ENCODE data around the gene PSMD13. TPM values are rescaled to one million over a fixed set of nuclear protein-coding genes. Genes with fewer than 3 reads are reported as not detected.

Gene PSMD13
- total RNA-seq, 1 donor from 2014 or later = 66.2 TPM

DNA sequence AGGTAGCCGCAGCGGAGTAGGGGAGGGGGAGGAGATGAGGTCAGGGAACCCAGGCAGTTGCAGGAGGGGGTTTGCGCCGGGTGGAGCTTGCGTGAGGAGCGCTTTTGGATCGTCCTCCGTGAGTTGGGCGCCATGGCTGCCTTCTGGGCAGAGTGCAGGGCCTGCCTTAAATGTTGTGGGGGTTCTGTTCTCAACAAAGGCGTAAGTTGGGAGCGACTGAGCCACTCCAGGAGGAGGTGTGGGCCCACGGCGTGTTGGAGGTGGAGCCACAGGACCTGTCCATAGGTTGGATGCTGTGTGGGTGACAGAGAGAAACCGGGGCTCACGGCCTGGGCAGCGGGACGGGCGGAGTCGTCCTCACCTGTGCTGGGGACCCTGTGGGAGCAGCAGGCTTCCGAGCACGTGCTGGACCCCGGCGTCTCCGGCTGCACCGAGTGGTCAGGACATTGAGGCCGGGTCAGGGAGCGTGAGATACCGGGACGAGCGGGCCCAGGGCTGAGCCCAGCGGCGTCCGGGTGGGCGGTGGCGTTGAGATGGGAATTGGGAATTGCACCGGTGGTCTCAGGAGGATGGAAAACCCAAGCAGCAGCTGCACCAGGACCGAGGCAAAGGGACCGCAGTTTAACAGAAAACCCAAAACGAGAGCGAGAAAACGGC, 51.2 kb downstream of the PSMD13 start:
- DNase-seq (ENCODE audit: low spot score) = no peak

DNA sequence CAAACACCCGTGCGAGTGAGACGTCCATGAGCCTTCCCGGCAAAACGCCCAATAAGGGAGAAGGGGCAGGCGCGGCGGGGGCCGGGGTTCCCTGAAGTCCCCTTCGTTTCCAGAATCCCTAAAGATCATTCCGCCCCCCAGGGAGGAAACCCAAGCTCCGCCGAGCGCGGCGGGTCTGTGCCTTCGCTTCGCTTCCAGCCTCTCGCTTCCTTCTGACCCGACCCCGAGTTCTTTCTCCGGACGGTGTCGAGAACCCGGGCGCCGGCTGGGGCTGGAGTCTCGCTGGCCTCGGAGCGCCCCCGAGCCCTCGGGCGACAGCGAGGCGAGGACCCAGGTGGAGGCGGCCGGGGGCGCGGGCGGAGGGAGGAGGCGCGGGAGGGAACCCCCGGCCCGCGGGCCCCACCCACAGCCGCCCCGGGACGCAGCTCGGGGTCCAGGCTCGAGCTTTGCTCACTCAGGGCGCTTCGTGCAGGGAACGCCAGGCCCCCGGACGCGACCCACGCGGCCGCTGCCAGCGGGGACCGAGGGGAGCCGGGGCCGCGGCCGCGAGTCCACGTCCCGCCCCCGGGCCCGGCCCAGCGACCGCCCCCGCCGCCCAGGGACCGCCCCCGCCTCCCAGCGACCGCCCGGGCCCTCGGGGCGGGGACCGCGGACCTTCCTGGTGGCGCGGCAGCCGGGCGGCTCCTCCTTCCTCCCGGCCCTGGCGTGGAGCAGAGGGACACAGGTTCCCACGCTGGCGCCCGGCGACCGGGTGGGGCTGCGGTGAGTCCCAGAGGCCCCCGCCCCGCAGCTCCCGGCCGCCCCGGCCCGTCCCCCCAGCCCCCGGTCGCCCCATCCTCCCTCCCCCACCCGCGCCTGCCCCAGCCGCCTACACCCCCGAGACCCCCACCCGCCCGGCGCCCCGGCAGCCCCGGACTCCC, 52.0 kb downstream of the PSMD13 start, which contains the start of gene PGGHG:
Gene PGGHG (plus strand): TSS at position 649 of the 920 bp plus-strand sequence. CDS start 691 bp downstream, outside the sequence.
- DNase-seq (ENCODE audit: low spot score) = peak; percentile 69

DNA sequence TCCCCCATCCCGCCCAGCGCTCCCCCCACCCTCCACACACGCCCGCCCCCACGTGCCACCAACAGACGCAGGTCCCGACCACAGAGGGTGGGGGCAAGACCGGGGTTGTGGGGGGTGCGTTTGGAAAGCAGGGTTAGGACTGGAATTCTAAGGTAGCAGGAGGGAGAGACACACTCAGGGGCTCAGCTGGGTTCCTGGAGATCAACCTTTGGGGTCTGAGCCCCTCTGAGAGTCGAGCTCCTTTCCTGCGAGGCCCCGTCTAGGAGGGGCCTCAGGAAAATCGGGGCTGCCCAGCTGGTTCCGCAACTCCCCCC, 52.6 kb downstream of the PSMD13 start:
- DNase-seq (ENCODE audit: low spot score) = no peak

DNA sequence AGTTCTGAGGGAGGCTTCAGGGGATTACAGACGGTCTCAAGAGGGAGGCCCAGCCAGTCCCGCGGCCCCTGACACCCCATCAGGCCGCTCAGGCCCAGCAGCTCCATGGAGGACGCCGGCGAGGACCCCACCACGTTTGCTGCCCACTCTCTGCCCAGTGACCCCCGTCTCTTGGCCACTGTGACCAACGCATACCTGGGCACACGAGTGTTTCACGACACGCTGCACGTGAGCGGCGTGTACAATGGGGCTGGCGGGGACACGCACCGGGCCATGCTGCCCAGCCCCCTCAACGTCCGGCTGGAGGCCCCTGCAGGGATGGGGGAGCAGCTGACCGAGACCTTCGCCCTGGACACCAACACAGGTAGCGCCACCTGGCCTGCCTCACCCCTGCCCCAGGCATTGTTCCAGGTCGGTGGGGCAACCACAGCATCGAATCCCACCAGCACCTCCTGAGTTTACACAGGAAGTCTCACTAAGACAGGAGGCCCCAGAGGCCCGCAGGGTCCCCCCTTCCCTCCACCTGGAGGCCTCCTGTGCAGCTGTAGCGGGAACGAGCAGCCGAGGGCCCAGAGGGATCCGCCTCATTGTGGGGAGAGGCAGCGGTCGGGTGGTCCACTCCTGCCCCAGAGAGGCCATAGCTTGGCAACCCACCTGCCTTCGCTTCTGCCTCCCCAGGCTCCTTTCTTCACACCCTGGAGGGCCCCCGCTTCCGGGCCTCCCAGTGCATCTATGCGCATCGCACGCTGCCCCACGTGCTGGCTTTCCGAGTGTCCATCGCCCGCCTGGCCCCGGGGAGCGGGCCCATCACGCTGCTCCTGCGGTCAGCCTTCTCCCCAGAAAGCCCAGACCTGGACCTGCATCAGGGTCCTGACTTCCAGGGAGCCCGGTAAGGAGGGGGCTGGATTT, 53.2 kb downstream of the PSMD13 start:
- no peak for DNase-seq (ENCODE audit: low spot score)

DNA sequence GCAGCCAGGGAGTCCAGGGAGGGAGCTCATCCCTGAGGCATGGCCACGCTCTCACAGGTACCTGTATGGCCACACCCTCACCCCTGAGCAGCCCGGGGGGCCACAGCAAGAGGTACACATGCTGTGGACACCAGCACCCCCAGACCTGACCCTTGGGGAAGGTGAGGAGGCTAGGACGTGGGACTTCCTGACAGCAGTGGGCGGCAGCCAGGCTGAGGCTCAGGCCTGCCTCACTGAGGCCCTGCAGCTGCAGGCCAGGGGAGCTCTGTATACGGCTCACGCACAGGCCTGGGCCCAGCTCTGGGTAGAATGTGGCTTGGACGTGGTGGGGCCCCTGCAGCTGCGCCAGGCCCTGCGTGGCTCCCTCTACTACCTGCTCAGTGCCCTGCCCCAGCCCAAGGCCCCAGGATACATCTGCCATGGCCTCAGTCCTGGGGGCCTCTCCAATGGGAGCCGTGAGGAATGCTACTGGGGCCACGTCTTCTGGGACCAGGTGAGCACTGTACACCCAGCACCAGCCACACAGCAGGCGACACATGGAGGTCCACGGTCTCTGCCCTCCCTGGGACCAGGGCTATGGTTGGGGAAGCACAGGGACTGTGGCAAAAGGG, 54.0 kb downstream of the PSMD13 start:
- DNase-seq (ENCODE audit: low spot score) = no peak

DNA sequence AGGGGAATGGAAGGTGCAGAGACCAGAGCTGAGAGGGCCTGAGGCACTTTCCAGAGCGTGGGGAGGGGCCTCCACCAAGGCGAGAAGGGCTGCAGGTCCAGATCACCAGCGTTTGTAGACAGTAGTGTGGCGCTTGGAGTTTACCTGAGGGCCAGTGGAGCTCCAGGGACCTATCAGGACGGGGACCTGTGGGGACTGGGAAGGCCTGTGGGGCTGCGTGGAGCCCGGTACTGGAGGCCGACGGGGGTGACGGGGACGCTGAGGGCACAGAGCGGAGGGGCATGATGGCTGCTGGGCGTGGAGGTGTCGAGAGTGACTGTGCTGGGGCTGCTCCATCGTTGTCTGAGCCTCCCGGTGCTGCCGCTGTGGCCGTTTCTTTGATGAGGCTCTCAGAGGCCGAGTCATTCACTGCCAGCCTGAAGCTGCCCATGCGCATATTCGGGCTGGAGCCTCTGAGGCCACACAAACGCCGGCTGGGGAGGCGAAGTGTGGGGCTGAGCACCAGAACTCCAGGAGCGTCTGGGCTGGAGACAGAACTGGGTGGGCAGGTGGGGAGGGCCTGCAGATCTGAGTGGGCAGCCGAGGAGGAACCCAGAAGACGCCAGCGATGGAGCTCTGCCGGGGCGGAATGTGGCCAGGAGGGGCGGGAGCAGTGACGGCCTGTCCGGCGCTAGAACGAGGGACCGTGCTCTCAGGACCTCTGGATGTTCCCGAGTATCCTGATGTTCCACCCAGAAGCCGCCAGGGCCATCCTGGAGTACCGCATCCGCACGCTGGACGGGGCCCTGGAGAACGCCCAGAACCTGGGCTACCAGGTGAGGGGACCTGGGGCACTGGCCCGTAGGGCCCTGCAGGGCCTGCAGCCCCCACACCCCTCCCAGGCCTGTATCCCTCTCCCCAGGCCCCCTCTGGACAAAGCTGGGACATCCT, 54.8 kb downstream of the PSMD13 start:
- DNase-seq (ENCODE audit: low spot score) = no peak

DNA sequence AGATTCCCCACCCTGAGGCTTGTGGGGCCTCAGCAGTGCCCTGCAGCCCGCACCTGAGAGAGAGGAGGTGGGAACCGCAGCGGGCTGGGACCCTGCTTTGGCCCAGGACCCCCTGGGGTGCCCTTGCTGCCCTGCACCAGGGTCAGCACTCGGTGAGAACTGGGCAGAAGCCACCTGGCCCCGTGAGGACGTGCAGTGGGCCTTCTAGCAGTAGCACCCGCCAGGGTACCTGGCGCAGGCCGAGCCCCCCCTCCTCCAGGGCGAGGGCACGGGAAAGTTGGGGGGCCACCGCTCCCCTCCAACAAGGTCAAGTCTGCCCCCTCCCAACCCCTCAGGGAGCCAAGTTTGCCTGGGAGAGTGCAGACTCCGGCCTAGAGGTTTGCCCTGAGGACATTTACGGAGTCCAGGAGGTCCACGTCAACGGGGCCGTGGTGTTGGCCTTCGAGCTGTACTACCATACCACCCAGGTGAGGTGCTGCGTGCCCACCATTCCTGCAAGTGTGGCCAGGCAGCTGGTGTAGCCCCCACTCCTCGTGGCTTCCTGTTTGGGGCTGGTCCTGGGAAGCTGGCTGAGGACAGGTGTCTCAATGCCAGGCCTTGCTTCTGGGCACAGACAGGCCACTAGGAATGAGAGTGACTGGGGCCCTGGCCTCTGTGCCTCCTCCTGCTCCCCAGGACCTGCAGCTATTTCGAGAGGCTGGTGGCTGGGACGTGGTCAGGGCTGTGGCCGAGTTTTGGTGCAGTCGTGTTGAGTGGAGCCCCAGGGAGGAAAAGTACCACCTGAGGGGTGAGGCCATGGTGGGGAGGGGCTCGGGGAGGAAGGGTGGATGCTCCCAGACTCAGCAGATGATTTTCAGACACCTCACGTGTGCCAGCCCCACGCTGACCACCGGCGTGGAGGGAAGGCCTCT, 55.7 kb downstream of the PSMD13 start:
- no peak for DNase-seq (ENCODE audit: low spot score)

DNA sequence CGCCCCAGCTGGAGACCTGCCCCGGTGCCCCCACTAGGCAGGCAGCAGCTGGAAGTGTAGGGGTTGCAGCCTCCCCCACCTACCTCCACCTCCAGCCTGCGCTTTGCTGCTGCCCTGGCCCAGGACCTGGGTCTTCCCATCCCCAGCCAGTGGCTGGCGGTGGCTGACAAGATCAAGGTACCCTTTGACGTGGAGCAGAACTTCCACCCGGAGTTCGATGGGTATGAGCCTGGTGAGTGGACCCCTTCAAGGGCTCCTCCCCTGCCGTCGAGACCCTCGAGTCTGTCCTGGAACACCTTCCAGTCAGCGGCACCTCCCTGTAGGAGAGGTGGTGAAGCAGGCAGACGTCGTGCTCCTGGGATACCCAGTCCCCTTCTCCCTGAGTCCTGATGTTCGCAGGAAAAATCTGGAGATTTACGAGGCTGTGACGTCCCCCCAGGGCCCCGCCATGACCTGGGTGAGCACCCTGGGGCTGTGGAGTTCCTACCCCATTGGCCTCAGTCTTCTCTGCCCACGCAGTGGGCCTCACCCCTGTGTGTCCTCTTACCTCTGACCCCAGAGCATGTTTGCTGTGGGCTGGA, 56.6 kb downstream of the PSMD13 start:
- no peak for DNase-seq (ENCODE audit: low spot score)

DNA sequence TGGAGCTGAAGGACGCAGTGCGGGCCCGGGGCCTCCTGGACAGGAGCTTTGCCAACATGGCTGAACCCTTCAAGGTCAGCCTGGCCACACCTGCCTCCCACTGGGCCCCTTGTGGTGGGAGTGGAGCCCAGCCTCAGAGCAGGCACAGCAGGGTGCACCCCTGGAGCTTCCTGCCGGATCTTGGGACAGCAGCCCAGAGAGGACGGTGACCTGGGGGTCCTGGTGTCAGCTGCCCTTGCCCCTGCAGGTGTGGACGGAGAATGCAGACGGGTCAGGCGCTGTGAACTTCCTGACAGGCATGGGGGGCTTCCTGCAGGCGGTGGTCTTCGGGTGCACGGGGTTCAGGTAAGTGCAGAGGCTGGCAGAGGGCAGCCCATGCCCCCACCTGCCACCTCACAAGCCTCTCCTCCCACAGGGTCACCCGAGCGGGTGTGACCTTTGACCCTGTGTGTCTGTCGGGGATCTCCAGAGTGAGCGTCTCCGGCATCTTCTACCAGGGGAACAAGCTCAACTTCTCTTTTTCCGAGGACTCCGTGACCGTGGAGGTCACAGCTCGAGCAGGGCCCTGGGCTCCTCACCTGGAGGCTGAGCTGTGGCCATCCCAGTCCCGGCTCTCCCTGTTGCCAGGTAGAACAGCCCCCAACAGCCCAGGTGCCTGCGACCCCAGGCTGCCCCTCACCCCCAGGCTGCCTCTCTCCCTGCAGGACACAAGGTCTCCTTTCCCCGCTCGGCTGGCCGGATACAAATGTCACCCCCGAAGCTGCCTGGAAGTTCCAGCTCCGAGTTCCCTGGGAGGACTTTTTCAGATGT, 57.3 kb downstream of the PSMD13 start:
- DNase-seq (ENCODE audit: low spot score) = no peak

DNA sequence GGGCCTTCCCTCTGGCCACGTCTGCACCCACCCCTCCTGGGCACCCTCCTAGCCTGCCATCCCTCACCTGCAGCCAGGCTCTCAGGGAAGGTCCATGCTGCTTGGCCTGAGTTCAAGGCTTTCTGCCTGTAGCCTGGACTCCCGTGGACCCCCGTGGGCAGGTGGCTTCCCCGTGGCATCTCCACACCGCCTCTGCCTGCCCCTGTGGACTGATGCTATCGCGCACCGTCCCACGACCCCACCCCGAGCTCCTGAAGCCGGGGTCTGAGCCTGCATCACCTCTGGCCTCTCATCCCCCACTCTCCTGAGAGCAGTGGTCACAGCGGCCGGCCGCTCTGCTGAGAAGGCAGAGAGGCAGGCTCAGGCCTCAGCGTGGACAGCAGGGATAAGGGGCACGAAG, 58.0 kb downstream of the PSMD13 start:
- DNase-seq (ENCODE audit: low spot score) = no peak

DNA sequence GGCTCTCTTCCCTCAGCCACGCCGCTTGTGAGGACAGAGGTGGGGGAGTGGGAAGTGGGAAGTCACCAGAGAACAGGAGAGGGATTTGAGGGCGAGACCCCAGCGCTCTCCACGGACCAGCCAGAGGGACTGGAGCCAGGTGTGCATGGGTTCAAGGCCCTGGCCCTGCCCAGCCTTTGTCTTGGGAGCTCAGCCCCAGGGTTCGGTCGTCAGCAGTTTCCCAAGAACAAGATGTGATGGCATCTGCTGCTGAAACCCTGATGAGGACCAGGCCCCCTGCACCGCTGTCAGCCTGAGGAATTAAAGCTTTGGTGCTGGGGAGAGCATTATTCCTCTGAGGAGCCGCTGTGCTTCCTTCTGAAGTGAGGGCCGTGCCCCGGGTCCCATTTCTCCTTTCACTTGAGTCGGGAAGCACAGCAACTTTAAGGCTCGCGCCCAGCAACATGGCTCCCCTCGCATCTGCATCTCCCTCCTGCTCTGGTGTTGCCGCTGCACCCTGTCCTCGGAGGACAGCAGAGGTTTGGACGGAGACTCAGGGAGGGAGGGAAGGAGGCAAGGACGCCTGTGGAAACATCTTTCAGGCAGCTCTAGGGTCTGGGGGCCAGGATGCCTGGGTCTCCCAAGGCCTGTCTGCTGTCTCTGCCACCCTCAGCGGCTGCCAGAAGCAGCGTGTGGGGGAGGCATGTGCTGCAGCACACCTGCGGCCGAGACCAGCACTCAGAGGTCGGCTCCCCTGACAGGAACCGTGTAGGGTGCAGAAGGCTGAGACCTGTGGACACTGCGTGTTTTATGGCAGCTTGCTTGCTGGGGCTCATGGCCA, 58.8 kb downstream of the PSMD13 start:
- no peak for DNase-seq (ENCODE audit: low spot score)

DNA sequence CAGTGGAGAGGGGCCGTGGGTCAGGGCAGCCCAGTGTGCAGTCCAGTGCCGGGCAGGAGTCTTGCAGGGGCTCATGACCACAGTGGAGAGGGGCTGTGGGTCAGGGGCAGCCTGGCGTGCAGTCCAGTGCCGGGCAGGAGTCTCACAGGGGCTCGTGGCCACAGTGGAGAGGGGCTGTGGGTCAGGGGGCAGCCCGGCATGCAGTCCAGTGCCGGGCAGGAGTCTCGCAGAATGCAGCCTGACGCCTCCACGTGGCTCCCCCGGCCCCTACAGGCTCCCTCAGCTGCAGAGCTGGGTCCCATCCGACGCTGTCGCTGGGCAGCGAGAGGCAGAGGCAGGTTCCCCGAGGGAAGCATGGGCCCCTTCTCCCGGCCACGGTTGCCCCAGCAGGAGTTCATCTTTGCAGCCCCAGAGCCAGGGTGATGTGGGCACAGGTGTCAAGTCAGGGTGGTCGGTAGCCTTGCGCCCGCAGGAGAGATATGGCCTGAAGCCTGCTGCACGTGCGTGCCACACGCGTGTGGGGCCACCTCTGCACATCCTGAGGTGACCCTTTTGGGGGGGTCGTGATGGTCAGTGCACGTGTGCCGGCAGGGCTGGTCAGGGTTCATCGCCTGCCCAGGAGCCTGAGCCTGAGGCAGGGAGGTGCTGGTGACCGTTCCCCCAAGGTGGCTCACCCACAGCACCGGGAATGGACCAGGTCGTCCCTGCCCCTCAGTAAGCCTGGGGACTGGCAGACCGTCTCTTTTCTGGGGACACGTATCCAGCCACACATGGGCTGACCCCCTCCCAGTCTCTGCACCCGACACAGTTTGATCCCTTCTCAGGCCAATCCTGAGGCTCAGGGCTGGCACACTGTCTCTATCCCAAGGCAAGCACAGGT, 59.6 kb downstream of the PSMD13 start:
- no peak for DNase-seq (ENCODE audit: low spot score)

DNA sequence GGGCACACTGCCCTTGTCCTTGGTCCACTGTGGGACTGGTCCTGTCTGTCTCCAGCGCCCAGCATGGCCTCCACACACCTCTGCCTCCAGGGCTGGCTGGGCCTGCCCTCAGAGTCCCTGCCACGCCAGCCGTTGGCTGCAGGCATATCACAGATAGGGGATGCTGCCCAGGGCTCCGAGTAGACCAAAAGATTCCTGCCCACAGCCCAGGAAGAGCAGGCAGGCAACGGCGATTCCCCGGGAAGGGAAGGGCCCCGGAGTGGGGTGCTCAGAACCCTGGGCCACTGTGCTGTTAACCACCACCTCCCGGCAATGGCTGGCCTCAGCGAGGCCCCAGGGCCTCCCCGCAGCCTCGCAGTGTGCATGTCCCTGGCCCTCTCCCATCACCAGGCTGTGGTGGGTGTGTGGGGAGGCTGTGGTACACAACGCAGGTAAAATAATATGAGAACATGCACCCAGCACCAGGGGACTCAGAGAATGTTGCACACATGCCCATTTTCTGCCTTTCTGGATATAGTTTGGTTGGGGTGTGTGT, 60.3 kb downstream of the PSMD13 start:
- no peak for DNase-seq (ENCODE audit: low spot score)

DNA sequence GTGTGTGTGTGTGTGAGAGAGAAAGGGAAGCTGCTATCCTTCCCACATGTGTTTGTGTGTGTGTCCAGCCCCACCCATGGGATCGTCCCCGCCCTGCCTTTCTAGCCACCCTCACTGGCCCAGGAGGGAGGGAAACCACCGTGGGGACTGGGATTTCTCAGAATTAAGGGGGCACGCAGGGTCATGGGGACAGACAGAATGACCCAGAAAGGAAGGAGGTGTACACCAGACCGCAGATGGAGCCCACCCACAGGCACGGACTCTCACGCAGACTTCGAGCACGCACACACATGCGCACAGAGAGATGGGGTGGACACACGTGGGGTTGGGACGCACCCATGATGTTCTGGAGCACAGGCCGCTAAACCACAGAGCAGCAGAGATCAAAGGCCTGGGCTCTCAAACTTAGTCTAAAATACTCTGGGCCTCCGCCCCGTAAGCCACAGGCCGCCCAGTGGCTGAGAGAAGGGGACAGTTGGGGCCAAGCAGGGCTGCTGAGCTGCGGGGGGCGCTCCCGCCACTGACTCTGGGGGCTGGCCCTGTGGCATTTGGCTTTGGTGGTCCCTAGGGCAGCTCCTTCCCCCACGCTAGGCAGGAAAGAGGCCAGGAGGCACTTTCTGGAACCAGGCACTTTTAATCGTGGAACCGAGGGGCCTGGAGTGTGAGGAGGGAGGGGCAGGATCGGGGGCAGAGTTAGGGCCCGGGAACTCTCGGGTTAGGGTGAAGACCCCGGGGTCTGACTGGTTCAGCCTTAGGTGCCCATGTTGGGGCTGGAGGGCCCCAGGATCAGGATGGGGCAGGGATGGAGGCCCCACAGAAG, 61.0 kb downstream of the PSMD13 start:
- peak; percentile 81 for DNase-seq (ENCODE audit: low spot score)

Data from umbilical cord (tissue), 2 donors.